ENCODE results near the gene UGT2A1. TPM values are rescaled to one million over a fixed set of nuclear protein-coding genes. Genes with fewer than 3 reads are reported as not detected.

Gene UGT2A1
- total RNA-seq, 1 experiment from 2014 or later: not detected

GRCh38 chr4:69601065-69601464 is 52.0 kb downstream of the UGT2A1 start:
- BruUV-seq (replicated peaks): no TSS peak
- DNase-seq (ENCODE audit: low read depth, low spot score) (no peak), ATAC-seq (no peak)
- Histone ChIP-seq H2AFZ (ENCODE audit: low read depth, low read length, poor library complexity, severe bottlenecking) (no peak overlapping the region), H3K4me3 (replicated peaks in 1 of 2; ENCODE audit: low read depth in 1 of 2, low read length in 2 of 2) (no peak overlapping the region), H3K27ac (ENCODE audit: low read depth, low read length) (no peak overlapping the region), H3K36me3 (ENCODE audit: control insufficient read depth in 1 of 2, insufficient read depth in 2 of 2, low read length in 2 of 2) (no peaks in the 10 kb centered on the region), H3K9me2 (ENCODE audit: insufficient read depth) (no peaks in the 10 kb centered on the region), H3K79me2 (ENCODE audit: insufficient read depth, low read length) (no peaks in the 10 kb centered on the region), H3K27me3 (ENCODE audit: insufficient read depth, low read length) (no peaks in the 10 kb centered on the region), H3K4me2 (ENCODE audit: low read length) (no peak overlapping the region), H4K20me1 (ENCODE audit: insufficient read depth) (no peaks in the 10 kb centered on the region), H3K4me1 (ENCODE audit: control insufficient read depth in 1 of 2, insufficient read depth in 2 of 2, low read length in 2 of 2) (no peaks in the 10 kb centered on the region), H3K9ac (ENCODE audit: low read length) (no peak overlapping the region), H3K9me3 (ENCODE audit: control insufficient read depth in 1 of 2, insufficient read depth in 1 of 2, low read depth in 1 of 2, low read length in 2 of 2) (no peaks in the 10 kb centered on the region)
- POLR2A ChIA-PET: no interaction called here
- intact Hi-C loops (cut with micrococcal nuclease): no loop called here
- CTCF ChIA-PET: no interaction called here
- no peak for TF ChIP-seq ATF3 (IDR thresholded peaks at IDR 0.05)
- TF ChIP-seq ZBTB33 (IDR thresholded peaks at IDR 0.05; ENCODE audit: extremely low read depth, insufficient replicate concordance, low read length): no peak
- no peak for TF ChIP-seq ELF1 (IDR thresholded peaks at IDR 0.05; ENCODE audit: borderline replicate concordance, low read depth)
- no peak for TF ChIP-seq TCF7L2 (IDR thresholded peaks at IDR 0.05; ENCODE audit: borderline replicate concordance, extremely low read depth, insufficient read depth, insufficient read length)
- no peak for TF ChIP-seq EZH2 (IDR thresholded peaks at IDR 0.05)
- TF ChIP-seq RAD21 (IDR thresholded peaks at IDR 0.05; ENCODE audit: low read depth): no peak
- TF ChIP-seq SP1 (IDR thresholded peaks at IDR 0.05; ENCODE audit: low read depth): no peak
- no peak for TF ChIP-seq ZFX (IDR thresholded peaks at IDR 0.05)
- TF ChIP-seq YY1 (IDR thresholded peaks at IDR 0.05; ENCODE audit: extremely low read depth, insufficient replicate concordance, low read depth, low read length): no peak
- no peak for TF ChIP-seq SIN3A (IDR thresholded peaks at IDR 0.05; ENCODE audit: low read depth)
- no peak for TF ChIP-seq CEBPB (IDR thresholded peaks at IDR 0.05; ENCODE audit: low read depth)
- TF ChIP-seq EZH2phosphoT487 (IDR thresholded peaks at IDR 0.05; ENCODE audit: borderline replicate concordance): no peak
- TF ChIP-seq POLR2AphosphoS5 (IDR thresholded peaks at IDR 0.05; ENCODE audit: low read depth, low read length): no peak
- TF ChIP-seq MAX (IDR thresholded peaks at IDR 0.05): no peak
- TF ChIP-seq CTCF (IDR thresholded peaks at IDR 0.05 in 2 of 3, conservative IDR thresholded peaks at IDR 0.05 in 1 of 3; ENCODE audit: borderline replicate concordance in 1 of 3, insufficient read depth in 1 of 3, low read depth in 2 of 3, low read length in 2 of 3): no peak
- RAD21 ChIA-PET (ENCODE audit: low non-redundant PET in 1 of 2, low total read pairs in 2 of 2, uncharacterized antibody in 2 of 2, unreplicated experiment in 2 of 2): no interaction called here

Measured in HCT116 (cell line).